Effector CD4-positive, alpha-beta T cell (primary cell): ENCODE results near the gene CBLB.

Source experiments
- DNase-seq: peaks from one replicate; pipeline ENCODE4 v3.0.0-alpha.2; 2020

CBLB gene

GRCh38 chr3:105845488-105845887 is 23.3 kb downstream of the CBLB start:
- no peak for DNase-seq

- DNase-seq: no peak
Measured at GRCh38 chr3:105844704-105845103, 24.1 kb downstream of the CBLB start.

- DNase-seq: no peak
Measured at GRCh38 chr3:105843994-105844393, 24.8 kb downstream of the CBLB start.

GRCh38 chr3:105842943-105843342 is 25.9 kb downstream of the CBLB start:
- DNase-seq: no peak

- no peak for DNase-seq
Measured at GRCh38 chr3:105842449-105842848, 26.4 kb downstream of the CBLB start.

GRCh38 chr3:105837947-105838346 is 30.9 kb downstream of the CBLB start:
- DNase-seq: no peak

- no peak for DNase-seq
Measured at GRCh38 chr3:105837143-105837740, 31.6 kb downstream of the CBLB start.

- no peak for DNase-seq
Measured at GRCh38 chr3:105836533-105836932, 32.3 kb downstream of the CBLB start.

- DNase-seq: no peak
Measured at GRCh38 chr3:105835606-105836005, 33.2 kb downstream of the CBLB start.

- DNase-seq: no peak
Measured at GRCh38 chr3:105834768-105835167, 34.0 kb downstream of the CBLB start.

- no peak for DNase-seq
Measured at GRCh38 chr3:105832644-105833043, 36.2 kb downstream of the CBLB start.

- DNase-seq: no peak
Measured at GRCh38 chr3:105830836-105831235, 38.0 kb downstream of the CBLB start.

GRCh38 chr3:105829871-105830622 is 38.8 kb downstream of the CBLB start:
- no peak for DNase-seq

- DNase-seq: no peak
Measured at GRCh38 chr3:105829229-105829628, 39.6 kb downstream of the CBLB start.

GRCh38 chr3:105828703-105829102 is 40.1 kb downstream of the CBLB start:
- DNase-seq: no peak

GRCh38 chr3:105827959-105828358 is 40.9 kb downstream of the CBLB start:
- DNase-seq: no peak

GRCh38 chr3:105826778-105827634 is 41.8 kb downstream of the CBLB start:
- no peak for DNase-seq

GRCh38 chr3:105824129-105824528 is 44.7 kb downstream of the CBLB start:
- DNase-seq: no peak

GRCh38 chr3:105823149-105823867 is 45.5 kb downstream of the CBLB start:
- DNase-seq: no peak

GRCh38 chr3:105822171-105823123 is 46.4 kb downstream of the CBLB start:
- no peak for DNase-seq

- no peak for DNase-seq
Measured at GRCh38 chr3:105821433-105821832, 47.4 kb downstream of the CBLB start.

GRCh38 chr3:105816833-105817232 is 52.0 kb downstream of the CBLB start:
- DNase-seq: no peak
